ENCODE results near the gene TOR1A. TPM values are rescaled to one million over a fixed set of nuclear protein-coding genes. Genes with fewer than 3 reads are reported as not detected.

The TOR1A gene
- polyA plus RNA-seq, 1 donor (not counting 4 experiments of a cell fraction or from before 2014, with no cell fraction given): 60.6 TPM

GRCh38 chr9:129858167-129858962 is 34.4 kb upstream of the TOR1A start:
- no peak overlapping the region for H3K4me2 ChIP-seq (ENCODE audit: control insufficient read depth, extremely low read depth, insufficient read depth, low read depth, low read length)
- H3K9me1 ChIP-seq (ENCODE audit: control insufficient read depth, extremely low read depth, insufficient read depth, low read length): no peaks in the 10 kb centered on the region
- H3K4me3 ChIP-seq (ENCODE audit: control insufficient read depth in 2 of 3, extremely low read depth in 1 of 3, insufficient read depth in 2 of 3, low read depth in 1 of 3, low read length in 3 of 3): no peak overlapping the region
- peaks cover 6% of the 10 kb centered on the region for H3K4me1 ChIP-seq (ENCODE audit: control insufficient read depth, extremely low read depth, insufficient read depth, low read length)
- H3K36me3 ChIP-seq (ENCODE audit: control insufficient read depth in 2 of 2, extremely low read depth in 1 of 2, insufficient read depth in 2 of 2, low read length in 2 of 2): peaks cover 18 to 23% of the 10 kb centered on the region in 2 experiments
- no peaks in the 10 kb centered on the region for H4K20me1 ChIP-seq (ENCODE audit: control insufficient read depth, extremely low read depth, insufficient read depth, low read length)
- H2AFZ ChIP-seq (ENCODE audit: control insufficient read depth, low read length): no peak overlapping the region
- DNase-seq (ENCODE audit: low read depth, low spot score) (no peak), FAIRE-seq (no peak)
- H3K9me3 ChIP-seq (ENCODE audit: control insufficient read depth, low read depth, low read length): no peaks in the 10 kb centered on the region
- H3K9ac ChIP-seq (ENCODE audit: control insufficient read depth, extremely low read depth, insufficient read depth, low read length): no peak overlapping the region
- TF ChIP-seq CTCF (optimal IDR thresholded peaks at IDR 0.05 in 1 of 3, IDR thresholded peaks at IDR 0.05 in 1 of 3, conservative IDR thresholded peaks at IDR 0.05 in 1 of 3; ENCODE audit: extremely low read depth in 1 of 3, insufficient read depth in 2 of 3, low read length in 3 of 3) (no peak), EZH2 (IDR thresholded peaks at IDR 0.05; ENCODE audit: low read length) (no peak)
- dilution Hi-C loops (cut with MboI; ENCODE audit: extremely low pct_ligation_motif_present, low sequenced_read_pairs): no loop called here
- no peak overlapping the region for H3K27ac ChIP-seq (ENCODE audit: control insufficient read depth, insufficient read depth, low read length)
- no peaks in the 10 kb centered on the region for H3K27me3 ChIP-seq (ENCODE audit: control insufficient read depth, extremely low read depth, insufficient read depth, low read length)
- H3K79me2 ChIP-seq (ENCODE audit: control insufficient read depth, insufficient read depth, low read length): no peaks in the 10 kb centered on the region

- no peaks in the 10 kb centered on the region for H3K9me3 ChIP-seq (ENCODE audit: control insufficient read depth, low read depth, low read length)
- no peaks in the 10 kb centered on the region for H4K20me1 ChIP-seq (ENCODE audit: control insufficient read depth, extremely low read depth, insufficient read depth, low read length)
- no peak for TF ChIP-seq CTCF (optimal IDR thresholded peaks at IDR 0.05 in 1 of 3, IDR thresholded peaks at IDR 0.05 in 1 of 3, conservative IDR thresholded peaks at IDR 0.05 in 1 of 3; ENCODE audit: extremely low read depth in 1 of 3, insufficient read depth in 2 of 3, low read length in 3 of 3)
- no peak for TF ChIP-seq EZH2 (IDR thresholded peaks at IDR 0.05; ENCODE audit: low read length)
- peaks cover 19 to 23% of the 10 kb centered on the region in 2 experiments for H3K36me3 ChIP-seq (ENCODE audit: control insufficient read depth in 2 of 2, extremely low read depth in 1 of 2, insufficient read depth in 2 of 2, low read length in 2 of 2)
- dilution Hi-C loops (cut with MboI; ENCODE audit: extremely low pct_ligation_motif_present, low sequenced_read_pairs): no loop called here
- no peaks in the 10 kb centered on the region for H3K4me1 ChIP-seq (ENCODE audit: control insufficient read depth, extremely low read depth, insufficient read depth, low read length)
- H3K27ac ChIP-seq (ENCODE audit: control insufficient read depth, insufficient read depth, low read length): no peak overlapping the region
- FAIRE-seq: no peak
- H2AFZ ChIP-seq (ENCODE audit: control insufficient read depth, low read length): no peak overlapping the region
- H3K4me2 ChIP-seq (ENCODE audit: control insufficient read depth, extremely low read depth, insufficient read depth, low read depth, low read length): no peak overlapping the region
- no peak overlapping the region for H3K9ac ChIP-seq (ENCODE audit: control insufficient read depth, extremely low read depth, insufficient read depth, low read length)
- no peak overlapping the region for H3K4me3 ChIP-seq (ENCODE audit: control insufficient read depth in 2 of 3, extremely low read depth in 1 of 3, insufficient read depth in 2 of 3, low read depth in 1 of 3, low read length in 3 of 3)
- no peaks in the 10 kb centered on the region for H3K27me3 ChIP-seq (ENCODE audit: control insufficient read depth, extremely low read depth, insufficient read depth, low read length)
- no peak for DNase-seq (ENCODE audit: low read depth, low spot score)
- H3K79me2 ChIP-seq (ENCODE audit: control insufficient read depth, insufficient read depth, low read length): no peaks in the 10 kb centered on the region
- H3K9me1 ChIP-seq (ENCODE audit: control insufficient read depth, extremely low read depth, insufficient read depth, low read length): no peaks in the 10 kb centered on the region
Observed at GRCh38 chr9:129857207-129857606, 33.3 kb upstream of the TOR1A start.

All from keratinocyte (primary cell).